ENCODE results near the gene SETD7.
A peak's percentile ranks its signal among the peaks of the same experiment; 100 is the strongest.

SETD7 gene

DNA sequence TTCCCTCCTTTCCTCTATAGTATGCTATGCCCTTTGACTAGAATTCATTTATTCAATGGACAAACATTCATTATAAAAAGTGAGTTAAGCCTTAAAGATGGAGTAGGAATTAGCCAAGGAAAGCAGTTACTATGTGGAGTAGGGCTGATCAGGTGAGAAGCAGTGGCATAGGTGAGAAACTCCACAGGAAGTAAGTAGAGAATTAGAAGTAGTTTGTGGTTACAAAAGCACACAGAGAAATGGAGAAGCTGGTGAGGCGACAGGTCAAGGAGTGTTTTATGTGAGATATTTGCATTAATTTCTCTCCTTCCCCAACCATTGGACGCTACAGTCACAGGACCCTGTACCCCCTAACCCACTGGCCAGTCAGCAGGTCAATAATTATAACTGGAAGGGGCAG is 30.6 kb downstream of the SETD7 start:
- in situ Hi-C loops (cut with HindIII; ENCODE audit: low pct_ligation_motif_present, low pct_unique_long_range_greater_than_20kb, low sequenced_read_pairs), result no loop called here
- DNase-seq, result no peak

- no peak for DNase-seq
- in situ Hi-C loops (cut with HindIII; ENCODE audit: low pct_ligation_motif_present, low pct_unique_long_range_greater_than_20kb, low sequenced_read_pairs), result no loop called here
These were observed 31.9 kb downstream of the SETD7 start for GRCh38 chr4:139524062-139524631.

- no peak for DNase-seq
- in situ Hi-C loops (cut with HindIII; ENCODE audit: low pct_ligation_motif_present, low pct_unique_long_range_greater_than_20kb, low sequenced_read_pairs), result no loop called here
These were observed 32.9 kb downstream of the SETD7 start for GRCh38 chr4:139523076-139523475.

- in situ Hi-C loops (cut with HindIII; ENCODE audit: low pct_ligation_motif_present, low pct_unique_long_range_greater_than_20kb, low sequenced_read_pairs), result no loop called here
- DNase-seq, result no peak
These were observed 33.6 kb downstream of the SETD7 start for GRCh38 chr4:139522457-139522856.

GRCh38 chr4:139521754-139522401 is 34.1 kb downstream of the SETD7 start:
- in situ Hi-C loops (cut with HindIII; ENCODE audit: low pct_ligation_motif_present, low pct_unique_long_range_greater_than_20kb, low sequenced_read_pairs), result no loop called here
- DNase-seq, result no peak

GRCh38 chr4:139515531-139515958 is 40.5 kb downstream of the SETD7 start:
- in situ Hi-C loops (cut with HindIII; ENCODE audit: low pct_ligation_motif_present, low pct_unique_long_range_greater_than_20kb, low sequenced_read_pairs), result no loop called here
- no peak for DNase-seq

- in situ Hi-C loops (cut with HindIII; ENCODE audit: low pct_ligation_motif_present, low pct_unique_long_range_greater_than_20kb, low sequenced_read_pairs), result no loop called here
- DNase-seq, result no peak
These were observed 41.5 kb downstream of the SETD7 start for GRCh38 chr4:139514382-139515059.

GRCh38 chr4:139511320-139511719 is 44.7 kb downstream of the SETD7 start:
- DNase-seq, result no peak
- in situ Hi-C loops (cut with HindIII; ENCODE audit: low pct_ligation_motif_present, low pct_unique_long_range_greater_than_20kb, low sequenced_read_pairs), result no loop called here

- DNase-seq, result peak; percentile 23
- in situ Hi-C loops (cut with HindIII; ENCODE audit: low pct_ligation_motif_present, low pct_unique_long_range_greater_than_20kb, low sequenced_read_pairs), result no loop called here
These were observed 46.1 kb downstream of the SETD7 start for GRCh38 chr4:139509727-139510410.

GRCh38 chr4:139508581-139509237 is 47.3 kb downstream of the SETD7 start:
- in situ Hi-C loops (cut with HindIII; ENCODE audit: low pct_ligation_motif_present, low pct_unique_long_range_greater_than_20kb, low sequenced_read_pairs), result no loop called here
- no peak for DNase-seq

GRCh38 chr4:139506774-139507173 is 49.2 kb downstream of the SETD7 start:
- no peak for DNase-seq
- in situ Hi-C loops (cut with HindIII; ENCODE audit: low pct_ligation_motif_present, low pct_unique_long_range_greater_than_20kb, low sequenced_read_pairs), result no loop called here

- in situ Hi-C loops (cut with HindIII; ENCODE audit: low pct_ligation_motif_present, low pct_unique_long_range_greater_than_20kb, low sequenced_read_pairs), result no loop called here
- no peak for DNase-seq
These were observed 52.3 kb downstream of the SETD7 start for GRCh38 chr4:139503622-139504166.

DNA sequence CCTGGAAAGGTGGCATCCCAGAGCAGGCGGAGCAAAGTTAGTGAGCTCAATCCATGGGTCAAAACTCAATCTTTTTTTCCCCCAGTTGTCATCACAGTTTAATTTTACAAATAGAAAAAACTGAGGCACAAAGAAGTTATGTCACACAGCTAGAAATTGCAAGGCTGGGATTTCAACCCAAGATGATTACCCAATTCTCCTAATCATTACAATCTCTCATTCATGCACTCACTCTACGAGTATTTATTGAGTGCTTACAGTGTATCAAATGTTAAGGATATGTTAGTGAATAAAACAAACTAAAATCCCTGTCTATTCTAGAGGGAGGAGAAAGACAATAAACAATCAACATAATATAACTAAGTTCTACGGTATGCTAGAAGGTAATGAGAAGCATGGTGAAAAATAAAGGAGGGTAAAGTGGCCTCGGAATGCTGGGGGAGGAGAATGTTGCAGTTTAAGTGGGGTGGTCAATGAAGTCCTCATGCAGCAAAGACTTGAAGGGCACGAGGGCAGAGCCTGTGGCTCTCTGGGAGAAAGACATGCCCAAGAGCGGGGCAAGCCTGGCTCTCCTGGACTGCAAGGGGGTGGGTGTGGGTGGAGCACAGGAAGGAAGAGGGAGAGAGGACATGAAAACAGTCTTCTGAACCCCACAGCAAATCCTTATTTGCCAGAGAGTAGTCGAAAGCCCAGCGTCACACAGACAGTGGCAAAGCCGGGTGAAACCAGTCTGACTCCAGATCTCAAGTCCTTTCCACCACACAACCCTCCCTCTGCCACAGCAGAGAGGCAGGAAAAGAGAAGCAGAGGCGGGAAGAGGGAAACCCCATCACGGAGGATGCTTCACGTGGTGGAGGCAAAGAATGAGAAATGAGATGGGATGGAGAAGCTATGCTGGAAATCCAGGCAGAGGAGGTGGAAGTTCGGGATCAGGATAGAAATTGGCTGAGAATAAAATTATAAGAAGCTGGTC is 53.8 kb downstream of the SETD7 start:
- DNase-seq, result no peak
- in situ Hi-C loops (cut with HindIII; ENCODE audit: low pct_ligation_motif_present, low pct_unique_long_range_greater_than_20kb, low sequenced_read_pairs), result no loop called here

- in situ Hi-C loops (cut with HindIII; ENCODE audit: low pct_ligation_motif_present, low pct_unique_long_range_greater_than_20kb, low sequenced_read_pairs), result no loop called here
- no peak for DNase-seq
These were observed 54.5 kb downstream of the SETD7 start for GRCh38 chr4:139501527-139501926.

DNA sequence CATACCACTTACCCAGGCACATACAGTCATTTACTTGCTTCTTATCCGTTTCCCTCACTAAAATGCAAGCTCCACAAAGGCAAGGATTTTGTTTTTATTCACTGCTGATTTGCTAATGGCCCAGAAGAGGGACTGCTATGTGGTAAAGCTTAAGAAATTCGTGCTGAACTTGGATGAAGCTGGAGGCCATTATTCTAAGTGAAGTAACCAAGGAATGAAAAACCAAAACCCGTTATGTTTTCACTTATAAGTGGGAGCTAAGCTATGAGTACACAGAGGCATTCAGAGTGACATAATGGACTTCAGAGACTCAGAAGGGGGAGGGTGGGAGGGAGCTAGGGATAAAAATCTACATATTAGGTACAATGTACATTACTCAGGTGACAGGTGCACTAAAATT is 54.9 kb downstream of the SETD7 start:
- DNase-seq, result no peak
- in situ Hi-C loops (cut with HindIII; ENCODE audit: low pct_ligation_motif_present, low pct_unique_long_range_greater_than_20kb, low sequenced_read_pairs), result no loop called here

GRCh38 chr4:139499186-139499585 is 56.8 kb downstream of the SETD7 start:
- in situ Hi-C loops (cut with HindIII; ENCODE audit: low pct_ligation_motif_present, low pct_unique_long_range_greater_than_20kb, low sequenced_read_pairs), result no loop called here
- no peak for DNase-seq

- in situ Hi-C loops (cut with HindIII; ENCODE audit: low pct_ligation_motif_present, low pct_unique_long_range_greater_than_20kb, low sequenced_read_pairs), result no loop called here
- DNase-seq, result no peak
These were observed 62.8 kb downstream of the SETD7 start for GRCh38 chr4:139493176-139493575.

DNA sequence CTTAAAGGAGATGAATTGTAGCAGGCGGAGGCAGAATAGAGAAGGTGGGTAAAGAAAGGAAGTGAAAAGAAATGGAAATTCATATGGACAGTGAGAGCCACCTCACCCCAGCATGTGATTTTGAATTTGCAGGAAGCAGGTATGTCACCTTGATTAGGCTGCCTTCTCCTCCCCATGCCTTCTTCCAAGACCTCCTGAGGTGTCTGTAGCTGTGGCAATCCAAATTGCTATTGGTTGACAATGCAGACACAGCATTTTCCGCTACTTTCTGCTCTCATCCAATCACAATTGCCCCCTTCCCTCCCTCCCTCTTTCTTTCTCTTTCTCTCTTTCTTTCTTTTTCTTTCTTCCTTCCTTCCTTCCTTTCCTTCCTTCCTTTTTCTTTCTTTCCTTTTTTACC is 63.6 kb downstream of the SETD7 start:
- no peak for DNase-seq
- in situ Hi-C loops (cut with HindIII; ENCODE audit: low pct_ligation_motif_present, low pct_unique_long_range_greater_than_20kb, low sequenced_read_pairs), result no loop called here

All from ACHN (cell line).